Fibroblast of the aortic adventitia (primary cell): ENCODE data around the gene ARHGAP30. TPM values are rescaled to one million over a fixed set of nuclear protein-coding genes. Genes with fewer than 3 reads are reported as not detected.

Experiments used
- DNase-seq: peaks from one replicate; pipeline ENCODE4 v3.0.0-alpha.2; 2010; ENCODE audit warnings: low read depth
- H3K4me3 ChIP-seq: 2 replicates; pipeline ENCODE4 v1.5.1; 2011; ENCODE audit warnings: low read depth, mild to moderate bottlenecking, control low read depth, low read length, moderate library complexity
- total RNA-seq: library from RNA; depleted of rRNA; stranded (reverse); fragments of >200 nt; gene quantifications from 2 replicates; pipeline ENCODE4 v1.2.3, GENCODE V29; 2012; ENCODE audit warnings: low replicate concordance
- TF ChIP-seq, protein P1 (sequence below): IDR thresholded peaks from 2 replicates; pipeline ENCODE4 v1.5.1; 2011; ENCODE audit warnings: mild to moderate bottlenecking, low read length, control low read depth, inconsistent platforms; ENCODE audit not compliant: insufficient read depth

Gene ARHGAP30
- total RNA-seq, 1 donor, result not detected

DNA sequence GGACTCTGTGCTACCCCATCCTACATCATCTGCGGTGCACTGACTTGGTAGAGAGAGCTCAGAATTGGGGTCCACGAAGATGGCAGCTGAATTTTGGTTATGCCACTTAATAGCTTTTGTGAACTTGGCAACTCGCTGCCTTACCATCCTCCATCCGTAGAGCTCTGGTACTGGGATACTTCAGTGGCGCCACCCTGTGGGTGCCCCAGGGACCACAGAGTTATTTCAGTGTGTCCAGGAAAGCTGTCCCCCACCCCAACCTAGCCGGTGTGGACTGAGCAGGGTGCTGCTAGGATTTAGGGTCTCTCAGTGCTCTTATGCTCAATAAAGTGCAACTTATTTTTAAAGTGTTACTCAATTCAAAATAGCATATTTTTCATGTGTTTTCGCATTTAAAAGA is 14.9 kb downstream of the ARHGAP30 start:
- no peak for DNase-seq
- TF ChIP-seq, protein P1, sequence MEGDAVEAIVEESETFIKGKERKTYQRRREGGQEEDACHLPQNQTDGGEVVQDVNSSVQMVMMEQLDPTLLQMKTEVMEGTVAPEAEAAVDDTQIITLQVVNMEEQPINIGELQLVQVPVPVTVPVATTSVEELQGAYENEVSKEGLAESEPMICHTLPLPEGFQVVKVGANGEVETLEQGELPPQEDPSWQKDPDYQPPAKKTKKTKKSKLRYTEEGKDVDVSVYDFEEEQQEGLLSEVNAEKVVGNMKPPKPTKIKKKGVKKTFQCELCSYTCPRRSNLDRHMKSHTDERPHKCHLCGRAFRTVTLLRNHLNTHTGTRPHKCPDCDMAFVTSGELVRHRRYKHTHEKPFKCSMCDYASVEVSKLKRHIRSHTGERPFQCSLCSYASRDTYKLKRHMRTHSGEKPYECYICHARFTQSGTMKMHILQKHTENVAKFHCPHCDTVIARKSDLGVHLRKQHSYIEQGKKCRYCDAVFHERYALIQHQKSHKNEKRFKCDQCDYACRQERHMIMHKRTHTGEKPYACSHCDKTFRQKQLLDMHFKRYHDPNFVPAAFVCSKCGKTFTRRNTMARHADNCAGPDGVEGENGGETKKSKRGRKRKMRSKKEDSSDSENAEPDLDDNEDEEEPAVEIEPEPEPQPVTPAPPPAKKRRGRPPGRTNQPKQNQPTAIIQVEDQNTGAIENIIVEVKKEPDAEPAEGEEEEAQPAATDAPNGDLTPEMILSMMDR, result no peak
- no peak overlapping the region for H3K4me3 ChIP-seq

DNA sequence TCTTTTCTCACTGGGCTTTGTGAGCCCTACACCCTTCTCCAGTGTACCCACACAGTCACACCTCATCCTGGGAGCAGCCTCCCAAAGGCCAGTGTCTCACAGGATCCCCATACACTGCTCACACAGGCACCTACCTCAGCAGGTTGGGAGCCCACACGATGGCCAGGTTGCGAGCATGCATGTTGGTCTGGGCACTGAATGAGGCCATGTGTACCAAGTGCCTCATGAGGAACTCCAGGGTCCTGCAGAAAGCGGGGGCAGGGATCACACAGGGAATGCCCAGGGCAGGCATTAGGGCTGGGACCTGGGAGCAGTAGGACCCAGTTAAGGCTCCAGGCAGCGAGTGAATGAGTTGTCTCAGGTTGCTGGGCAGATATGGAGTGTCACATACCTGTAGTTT is 15.5 kb downstream of the ARHGAP30 start:
- no peak overlapping the region for H3K4me3 ChIP-seq
- TF ChIP-seq, protein P1, result no peak
- no peak for DNase-seq

DNA sequence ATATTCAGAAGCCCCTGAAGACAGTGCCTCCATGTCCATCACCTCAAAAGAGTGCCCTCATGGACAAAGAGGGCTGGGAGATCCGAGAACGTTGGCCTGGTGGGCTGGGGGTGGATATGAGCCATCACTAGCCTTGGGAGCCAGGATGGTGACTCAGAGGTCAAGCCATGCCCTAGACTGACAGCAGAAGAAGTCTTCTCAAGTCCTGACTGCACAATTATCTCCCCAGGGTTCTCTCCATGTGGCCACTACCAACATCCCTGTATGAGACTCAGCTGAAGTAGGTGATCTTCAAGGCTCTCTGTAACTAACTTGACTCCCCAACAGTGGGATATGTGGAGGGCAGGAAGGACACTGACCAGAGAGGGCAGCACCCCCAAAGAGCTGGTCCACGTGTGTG is 16.8 kb downstream of the ARHGAP30 start:
- no peak for DNase-seq

DNA sequence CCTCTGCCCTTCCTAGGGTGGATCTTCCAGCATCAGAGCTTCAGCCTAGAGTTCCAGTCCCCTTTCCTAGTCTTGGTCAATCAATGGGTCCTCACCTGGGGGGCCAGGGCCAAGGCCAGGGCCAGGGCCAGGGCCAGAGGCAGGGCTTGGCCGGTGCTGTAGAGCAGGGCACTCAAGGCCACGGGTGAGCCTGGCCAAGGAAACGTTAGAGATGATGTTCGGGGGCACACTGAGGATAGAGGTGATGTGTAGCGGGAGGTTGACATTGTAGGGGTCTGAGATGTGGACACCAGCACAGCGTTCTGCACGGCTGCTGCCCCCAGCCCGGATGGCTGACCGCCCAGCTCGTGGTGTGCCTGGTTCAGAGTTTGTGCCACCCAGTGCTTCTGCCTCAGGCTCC is 18.5 kb downstream of the ARHGAP30 start:
- no peak for DNase-seq
- TF ChIP-seq, protein P1, result no peak

More for the DNA sequence above, 16.8 kb downstream of the ARHGAP30 start:
- TF ChIP-seq, protein P1, result no peak
- H3K4me3 ChIP-seq, result no peak overlapping the region

DNA sequence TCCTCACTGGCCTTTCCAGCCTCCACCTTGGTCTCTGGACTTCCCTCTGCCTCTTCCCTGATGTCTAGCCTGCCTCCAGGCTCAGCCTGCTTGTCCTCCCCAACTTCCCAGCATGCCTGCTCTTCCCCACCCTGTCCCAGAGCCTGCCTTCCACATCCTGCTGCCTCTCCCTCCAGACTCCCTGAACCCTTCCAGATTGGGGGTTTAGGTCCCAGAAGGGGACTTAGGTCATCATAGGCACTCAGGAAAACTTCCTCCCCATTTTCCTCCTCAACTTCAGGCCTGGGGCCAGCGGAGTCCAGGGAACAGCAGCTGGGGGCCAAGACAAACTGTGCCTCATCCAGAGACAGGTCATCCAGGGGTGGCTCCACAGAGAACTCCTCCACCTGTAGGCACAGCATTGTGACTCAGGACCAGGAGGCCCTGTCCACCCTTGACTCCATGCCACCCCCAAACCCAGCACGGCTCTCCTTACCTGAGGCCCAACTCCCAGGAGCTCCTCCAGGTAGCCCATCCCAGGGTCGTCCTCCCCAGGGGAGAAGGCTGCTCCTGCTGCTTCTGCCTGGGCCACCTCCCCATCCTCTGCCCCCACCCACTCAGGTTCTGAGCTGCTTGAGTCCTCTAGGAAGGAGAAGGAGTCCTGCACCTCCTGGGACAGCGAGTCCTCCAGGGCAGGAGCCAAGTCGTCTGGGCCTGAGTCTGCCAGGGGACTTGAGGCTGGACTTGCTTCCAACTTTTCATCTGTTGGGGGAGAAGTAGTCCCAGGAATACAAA is 20.6 kb downstream of the ARHGAP30 start:
- no peak overlapping the region for H3K4me3 ChIP-seq
- TF ChIP-seq, protein P1, result no peak
- no peak for DNase-seq

More for the DNA sequence above, 18.5 kb downstream of the ARHGAP30 start:
- no peak overlapping the region for H3K4me3 ChIP-seq

DNA sequence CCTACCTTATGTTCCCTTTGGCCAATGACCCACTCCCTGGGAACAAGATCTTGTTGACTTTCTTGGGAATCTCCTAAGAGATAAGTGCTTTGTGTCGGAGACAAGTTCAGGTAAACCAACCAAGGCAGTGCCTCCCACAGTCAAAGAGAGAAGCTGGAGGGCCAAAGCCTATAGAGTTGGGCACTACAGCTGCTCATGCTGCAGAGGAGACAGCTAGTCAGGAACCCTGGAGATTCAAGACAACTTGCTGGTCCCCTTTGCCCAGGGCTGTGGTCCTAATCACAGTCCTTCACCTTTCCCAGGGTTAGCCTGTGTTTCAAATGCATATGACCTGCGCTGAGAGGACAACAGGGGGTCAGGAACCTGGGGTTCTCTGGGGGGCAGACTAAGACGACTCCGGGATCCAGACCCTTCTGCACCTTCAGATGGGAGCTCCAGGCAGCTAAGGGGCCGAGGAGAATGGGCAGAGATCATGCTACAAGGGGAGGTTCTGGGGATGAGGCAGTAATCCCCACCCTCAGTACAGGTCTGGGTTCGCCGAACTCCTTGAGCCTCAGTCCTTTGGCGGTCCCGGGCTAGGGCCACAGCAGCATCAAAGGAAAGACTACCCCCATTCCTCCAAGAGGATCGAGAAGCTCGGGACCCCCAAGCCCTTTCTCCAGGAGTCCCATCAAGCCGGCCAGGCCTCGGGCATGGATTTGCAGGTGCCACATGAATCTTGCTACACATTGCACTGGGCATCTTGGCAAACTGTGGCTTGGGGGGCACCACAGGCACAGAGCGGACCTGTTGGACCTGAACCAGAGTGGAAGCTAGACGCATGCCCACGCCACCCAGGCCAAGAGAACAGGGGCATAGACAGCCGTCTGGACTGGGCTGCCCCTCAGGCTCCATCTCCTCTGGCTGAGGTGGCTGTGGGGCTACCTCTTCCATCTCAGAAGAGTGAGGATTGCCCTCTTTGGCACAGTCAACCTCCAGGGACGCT is 22.0 kb downstream of the ARHGAP30 start:
- DNase-seq, result no peak
- H3K4me3 ChIP-seq, result no peak overlapping the region
- TF ChIP-seq, protein P1, result no peak
